ENCODE data around the gene ACSF2.

The ACSF2 gene

GRCh38 chr17:50478391-50479381, 52.7 kb downstream of the ACSF2 start, which contains the start of gene RSAD1:
Gene RSAD1, plus strand, starts transcription at chr17:50478860. Its CDS starts 25 bp downstream, at chr17:50478885.
- peak; percentile 76 for DNase-seq (ENCODE audit: low read depth)

- peak; percentile 48 for DNase-seq (ENCODE audit: low read depth)
Measured at GRCh38 chr17:50479522-50480141, 53.6 kb downstream of the ACSF2 start.

- DNase-seq (ENCODE audit: low read depth): no peak
Measured at GRCh38 chr17:50480142-50480764, 54.2 kb downstream of the ACSF2 start.

- DNase-seq (ENCODE audit: low read depth): no peak
Measured at GRCh38 chr17:50480854-50481490, 55.0 kb downstream of the ACSF2 start.

GRCh38 chr17:50481648-50482047, 55.6 kb downstream of the ACSF2 start:
- DNase-seq (ENCODE audit: low read depth): no peak

GRCh38 chr17:50482110-50482509, 56.1 kb downstream of the ACSF2 start:
- no peak for DNase-seq (ENCODE audit: low read depth)

GRCh38 chr17:50482516-50482915, 56.5 kb downstream of the ACSF2 start:
- DNase-seq (ENCODE audit: low read depth): peak; percentile 71

GRCh38 chr17:50483266-50483665, 57.2 kb downstream of the ACSF2 start:
- DNase-seq (ENCODE audit: low read depth): no peak

- no peak for DNase-seq (ENCODE audit: low read depth)
Measured at GRCh38 chr17:50484386-50485155, 58.6 kb downstream of the ACSF2 start.

- DNase-seq (ENCODE audit: low read depth): no peak
Measured at GRCh38 chr17:50487213-50488096, 61.4 kb downstream of the ACSF2 start.

- DNase-seq (ENCODE audit: low read depth): no peak
Measured at GRCh38 chr17:50488880-50489279, 62.9 kb downstream of the ACSF2 start.

GRCh38 chr17:50491505-50491904, 65.5 kb downstream of the ACSF2 start:
- no peak for DNase-seq (ENCODE audit: low read depth)

- no peak for DNase-seq (ENCODE audit: low read depth)
Measured at GRCh38 chr17:50492214-50492613, 66.2 kb downstream of the ACSF2 start.

GRCh38 chr17:50493744-50494143, 67.7 kb downstream of the ACSF2 start:
- DNase-seq (ENCODE audit: low read depth): no peak

- no peak for DNase-seq (ENCODE audit: low read depth)
Measured at GRCh38 chr17:50495217-50495823, 69.3 kb downstream of the ACSF2 start.

GRCh38 chr17:50495918-50496317, 69.9 kb downstream of the ACSF2 start:
- DNase-seq (ENCODE audit: low read depth): no peak

- no peak for DNase-seq (ENCODE audit: low read depth)
Measured at GRCh38 chr17:50498021-50498874, 72.2 kb downstream of the ACSF2 start.

GRCh38 chr17:50499270-50499669, 73.3 kb downstream of the ACSF2 start:
- DNase-seq (ENCODE audit: low read depth): no peak

GRCh38 chr17:50499721-50500120, 73.7 kb downstream of the ACSF2 start:
- DNase-seq (ENCODE audit: low read depth): no peak

Data from activated T-cell treated with anti-CD3 and anti-CD28 coated beads for 1 hour (primary cell).